ENCODE measurements around the gene ARAF. TPM values are rescaled to one million over a fixed set of nuclear protein-coding genes. Genes with fewer than 3 reads are reported as not detected.

The ARAF gene
- total RNA-seq, 1 experiment from 2014 or later = 35.4 TPM

DNA sequence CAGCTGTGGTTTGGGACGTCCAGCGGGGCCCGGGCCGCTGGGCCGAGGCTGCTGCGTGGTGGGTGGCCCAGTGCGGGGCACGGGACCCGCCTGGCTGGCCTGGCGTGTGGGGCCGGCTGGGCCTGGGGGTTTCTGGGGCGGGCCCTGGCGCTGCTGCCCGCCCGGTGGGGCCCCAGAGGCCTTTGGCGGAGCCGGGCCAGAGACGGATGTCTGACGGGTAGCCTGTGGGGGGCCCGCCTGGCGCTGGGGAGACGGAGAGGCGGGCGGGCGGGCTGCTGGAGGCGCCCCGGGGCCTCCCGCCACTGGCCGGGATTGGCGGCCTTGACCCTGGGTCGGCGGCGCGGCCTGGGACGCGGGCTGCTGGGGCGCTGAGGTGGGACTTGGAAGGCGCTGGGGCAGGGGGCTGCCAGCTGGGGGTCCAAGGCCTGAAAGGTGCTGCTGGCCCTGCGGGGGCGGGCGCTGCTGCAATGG lies 13.1 kb downstream of the ARAF start:
- CTCF ChIA-PET = no interaction called here
- Histone ChIP-seq H3K9me3 (ENCODE audit: control insufficient read depth in 1 of 2, insufficient read depth in 1 of 2, low read depth in 1 of 2, low read length in 2 of 2) (no peaks in the 10 kb centered on the region), H3K79me2 (ENCODE audit: insufficient read depth, low read length) (no peaks in the 10 kb centered on the region), H3K9me2 (ENCODE audit: insufficient read depth) (no peaks in the 10 kb centered on the region), H3K27ac (ENCODE audit: low read depth, low read length) (no peak overlapping the region), H3K4me1 (ENCODE audit: control insufficient read depth in 1 of 2, insufficient read depth in 2 of 2, low read length in 2 of 2) (peaks cover 4 to 31% of the 10 kb centered on the region in 2 experiments; a peak in 3 of 4 replicates), H4K20me1 (ENCODE audit: insufficient read depth) (no peaks in the 10 kb centered on the region), H2AFZ (ENCODE audit: low read depth, low read length, poor library complexity, severe bottlenecking) (no peak overlapping the region), H3K9ac (ENCODE audit: low read length) (no peak overlapping the region), H3K36me3 (ENCODE audit: control insufficient read depth in 1 of 2, insufficient read depth in 2 of 2, low read length in 2 of 2) (0 out of 4 replicates have a peak, but pooled peaks cover 0 to 2% of the 10 kb centered on the region in 2 experiments), H3K4me3 (replicated peaks in 1 of 2; ENCODE audit: low read depth in 1 of 2, low read length in 2 of 2) (no peak overlapping the region), H3K27me3 (ENCODE audit: insufficient read depth, low read length) (no peaks in the 10 kb centered on the region), H3K4me2 (ENCODE audit: low read length) (no peak overlapping the region)
- DNase-seq (ENCODE audit: low read depth, low spot score) (no peak), ATAC-seq (no peak)
- TF ChIP-seq, protein P1, sequence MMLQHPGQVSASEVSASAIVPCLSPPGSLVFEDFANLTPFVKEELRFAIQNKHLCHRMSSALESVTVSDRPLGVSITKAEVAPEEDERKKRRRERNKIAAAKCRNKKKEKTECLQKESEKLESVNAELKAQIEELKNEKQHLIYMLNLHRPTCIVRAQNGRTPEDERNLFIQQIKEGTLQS (IDR thresholded peaks at IDR 0.05) = no peak
- TF ChIP-seq SIN3A (IDR thresholded peaks at IDR 0.05; ENCODE audit: low read depth) (no peak), CBX3 (IDR thresholded peaks at IDR 0.05; ENCODE audit: low read depth) (no peak), CEBPB (IDR thresholded peaks at IDR 0.05; ENCODE audit: low read depth) (no peak), POLR2AphosphoS5 (IDR thresholded peaks at IDR 0.05; ENCODE audit: low read depth, low read length) (no peak), FOSL1 (IDR thresholded peaks at IDR 0.05; ENCODE audit: low read depth) (no peak), JUND (IDR thresholded peaks at IDR 0.05) (no peak), YY1 (IDR thresholded peaks at IDR 0.05; ENCODE audit: extremely low read depth, insufficient replicate concordance, low read depth, low read length) (no peak), EZH2phosphoT487 (IDR thresholded peaks at IDR 0.05; ENCODE audit: borderline replicate concordance) (no peak), EZH2 (IDR thresholded peaks at IDR 0.05) (no peak), POLR2A (IDR thresholded peaks at IDR 0.05; ENCODE audit: borderline replicate concordance, extremely low read depth, insufficient read depth, insufficient read length) (no peak), RAD21 (IDR thresholded peaks at IDR 0.05; ENCODE audit: low read depth) (no peak), ZFX (IDR thresholded peaks at IDR 0.05) (no peak), EGR1 (IDR thresholded peaks at IDR 0.05; ENCODE audit: low read depth) (no peak), TCF7L2 (IDR thresholded peaks at IDR 0.05; ENCODE audit: borderline replicate concordance, extremely low read depth, insufficient read depth, insufficient read length) (no peak), SP1 (IDR thresholded peaks at IDR 0.05; ENCODE audit: low read depth) (no peak)
- TF ChIP-seq, protein P2, sequence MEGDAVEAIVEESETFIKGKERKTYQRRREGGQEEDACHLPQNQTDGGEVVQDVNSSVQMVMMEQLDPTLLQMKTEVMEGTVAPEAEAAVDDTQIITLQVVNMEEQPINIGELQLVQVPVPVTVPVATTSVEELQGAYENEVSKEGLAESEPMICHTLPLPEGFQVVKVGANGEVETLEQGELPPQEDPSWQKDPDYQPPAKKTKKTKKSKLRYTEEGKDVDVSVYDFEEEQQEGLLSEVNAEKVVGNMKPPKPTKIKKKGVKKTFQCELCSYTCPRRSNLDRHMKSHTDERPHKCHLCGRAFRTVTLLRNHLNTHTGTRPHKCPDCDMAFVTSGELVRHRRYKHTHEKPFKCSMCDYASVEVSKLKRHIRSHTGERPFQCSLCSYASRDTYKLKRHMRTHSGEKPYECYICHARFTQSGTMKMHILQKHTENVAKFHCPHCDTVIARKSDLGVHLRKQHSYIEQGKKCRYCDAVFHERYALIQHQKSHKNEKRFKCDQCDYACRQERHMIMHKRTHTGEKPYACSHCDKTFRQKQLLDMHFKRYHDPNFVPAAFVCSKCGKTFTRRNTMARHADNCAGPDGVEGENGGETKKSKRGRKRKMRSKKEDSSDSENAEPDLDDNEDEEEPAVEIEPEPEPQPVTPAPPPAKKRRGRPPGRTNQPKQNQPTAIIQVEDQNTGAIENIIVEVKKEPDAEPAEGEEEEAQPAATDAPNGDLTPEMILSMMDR (IDR thresholded peaks at IDR 0.05 in 2 of 3, conservative IDR thresholded peaks at IDR 0.05 in 1 of 3; ENCODE audit: borderline replicate concordance in 1 of 3, insufficient read depth in 1 of 3, low read depth in 2 of 3, low read length in 2 of 3) = no peak
- TF ChIP-seq, protein P3, sequence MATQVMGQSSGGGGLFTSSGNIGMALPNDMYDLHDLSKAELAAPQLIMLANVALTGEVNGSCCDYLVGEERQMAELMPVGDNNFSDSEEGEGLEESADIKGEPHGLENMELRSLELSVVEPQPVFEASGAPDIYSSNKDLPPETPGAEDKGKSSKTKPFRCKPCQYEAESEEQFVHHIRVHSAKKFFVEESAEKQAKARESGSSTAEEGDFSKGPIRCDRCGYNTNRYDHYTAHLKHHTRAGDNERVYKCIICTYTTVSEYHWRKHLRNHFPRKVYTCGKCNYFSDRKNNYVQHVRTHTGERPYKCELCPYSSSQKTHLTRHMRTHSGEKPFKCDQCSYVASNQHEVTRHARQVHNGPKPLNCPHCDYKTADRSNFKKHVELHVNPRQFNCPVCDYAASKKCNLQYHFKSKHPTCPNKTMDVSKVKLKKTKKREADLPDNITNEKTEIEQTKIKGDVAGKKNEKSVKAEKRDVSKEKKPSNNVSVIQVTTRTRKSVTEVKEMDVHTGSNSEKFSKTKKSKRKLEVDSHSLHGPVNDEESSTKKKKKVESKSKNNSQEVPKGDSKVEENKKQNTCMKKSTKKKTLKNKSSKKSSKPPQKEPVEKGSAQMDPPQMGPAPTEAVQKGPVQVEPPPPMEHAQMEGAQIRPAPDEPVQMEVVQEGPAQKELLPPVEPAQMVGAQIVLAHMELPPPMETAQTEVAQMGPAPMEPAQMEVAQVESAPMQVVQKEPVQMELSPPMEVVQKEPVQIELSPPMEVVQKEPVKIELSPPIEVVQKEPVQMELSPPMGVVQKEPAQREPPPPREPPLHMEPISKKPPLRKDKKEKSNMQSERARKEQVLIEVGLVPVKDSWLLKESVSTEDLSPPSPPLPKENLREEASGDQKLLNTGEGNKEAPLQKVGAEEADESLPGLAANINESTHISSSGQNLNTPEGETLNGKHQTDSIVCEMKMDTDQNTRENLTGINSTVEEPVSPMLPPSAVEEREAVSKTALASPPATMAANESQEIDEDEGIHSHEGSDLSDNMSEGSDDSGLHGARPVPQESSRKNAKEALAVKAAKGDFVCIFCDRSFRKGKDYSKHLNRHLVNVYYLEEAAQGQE (IDR thresholded peaks at IDR 0.05; ENCODE audit: low read depth) = no peak
- TF ChIP-seq, protein P4, sequence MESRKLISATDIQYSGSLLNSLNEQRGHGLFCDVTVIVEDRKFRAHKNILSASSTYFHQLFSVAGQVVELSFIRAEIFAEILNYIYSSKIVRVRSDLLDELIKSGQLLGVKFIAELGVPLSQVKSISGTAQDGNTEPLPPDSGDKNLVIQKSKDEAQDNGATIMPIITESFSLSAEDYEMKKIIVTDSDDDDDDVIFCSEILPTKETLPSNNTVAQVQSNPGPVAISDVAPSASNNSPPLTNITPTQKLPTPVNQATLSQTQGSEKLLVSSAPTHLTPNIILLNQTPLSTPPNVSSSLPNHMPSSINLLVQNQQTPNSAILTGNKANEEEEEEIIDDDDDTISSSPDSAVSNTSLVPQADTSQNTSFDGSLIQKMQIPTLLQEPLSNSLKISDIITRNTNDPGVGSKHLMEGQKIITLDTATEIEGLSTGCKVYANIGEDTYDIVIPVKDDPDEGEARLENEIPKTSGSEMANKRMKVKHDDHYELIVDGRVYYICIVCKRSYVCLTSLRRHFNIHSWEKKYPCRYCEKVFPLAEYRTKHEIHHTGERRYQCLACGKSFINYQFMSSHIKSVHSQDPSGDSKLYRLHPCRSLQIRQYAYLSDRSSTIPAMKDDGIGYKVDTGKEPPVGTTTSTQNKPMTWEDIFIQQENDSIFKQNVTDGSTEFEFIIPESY (IDR thresholded peaks at IDR 0.05; ENCODE audit: extremely low read depth, insufficient replicate concordance, low read length) = no peak
- POLR2A ChIA-PET = no interaction called here
- BruUV-seq (replicated peaks) = no TSS peak
- RAD21 ChIA-PET (ENCODE audit: low non-redundant PET in 1 of 2, low total read pairs in 2 of 2, uncharacterized antibody in 2 of 2, unreplicated experiment in 2 of 2) = no interaction called here
- intact Hi-C loops (cut with micrococcal nuclease) = no loop called here

All from HCT116 (cell line).